K562 (cell line): Measurements from ENCODE around the gene LARP6. TPM values are rescaled to one million over a fixed set of nuclear protein-coding genes. Genes with fewer than 3 reads are reported as not detected.

Experiments
- ATAC-seq: fragments of 200-7000 bp; cut with Tn5 transposase; 3 replicates; pipeline ENCODE4 v1.9.1; 2020; ENCODE audit warnings: moderate library complexity
- BruUV-seq: library from RNA; stranded (reverse); fragments of 400-500 nt; replicated peaks from 2 replicates; lab custom pipeline; 2021; lab: Mats Ljungman, UMichigan
- CTCF ChIA-PET: fragments of 300-600 bp; formaldehyde crosslinking; extraction: SDS; loops from one replicate; lab custom pipeline; 2021; ENCODE audit warnings: low intra/inter-chr PET ratio; lab: Yijun Ruan, JAX
- POLR2A ChIA-PET: fragments of 300-600, 350-650 bp; sonication (Branson Sonifier 250); formaldehyde crosslinking; extraction: SDS; loops from one replicate; lab custom pipeline; 2021; ENCODE audit warnings: antibody characterized with exemption, inconsistent platforms; lab: Yijun Ruan, JAX
- DNase-seq, 4 experiments: peaks; one replicate each; pipeline versions ENCODE4 v3.0.0 to v3.0.0-alpha.2; 2011 to 2018; ENCODE audit warnings: low spot score in 3 of 4, mixed read lengths in 3 of 4; ENCODE audit errors: extremely low read depth in 1 of 4
- FAIRE-seq: peaks from 2 replicates; lab custom pipeline; 2011; peaks lifted over from hg19 to GRCh38; lab: Jason Lieb, UNC
- H2AFZ ChIP-seq: 2 replicates; pipeline ENCODE4 v1.6.0; 2011; ENCODE audit warnings: low read depth, low read length, control low read depth, inconsistent platforms
- H3K27ac ChIP-seq: fragments of 200-600 bp; 3 replicates; pipeline ENCODE4 v1.8.0; 2011; ENCODE audit warnings: low read depth, mild to moderate bottlenecking, control low read depth, inconsistent platforms, low read length, moderate library complexity, mixed read lengths; ENCODE audit errors: extremely low read depth
- H3K27me3 ChIP-seq, 2 experiments: fragments of 300-600 bp in 1 of 2; 2 replicates in 1 of 2; 3 replicates in 1 of 2; pipeline versions ENCODE4 v1.6.0 to v1.8.0; 2011; ENCODE audit warnings: inconsistent platforms in 2 of 2, low read length in 2 of 2, mild to moderate bottlenecking in 1 of 2, mixed read lengths in 1 of 2, moderate library complexity in 1 of 2; ENCODE audit not compliant: control insufficient read depth in 2 of 2, insufficient read depth in 2 of 2
- H3K36me3 ChIP-seq: fragments of 300-600 bp; 3 replicates; pipeline ENCODE4 v1.8.0; 2011; ENCODE audit warnings: mild to moderate bottlenecking, low read length, inconsistent platforms; ENCODE audit not compliant: control insufficient read depth, insufficient read depth
- H3K4me1 ChIP-seq, 2 experiments: fragments of 200-600 bp in 1 of 2; replicated peaks in 1 of 2; 2 replicates in 1 of 2; 3 replicates in 1 of 2; pipeline versions ENCODE4 v1.5.1 to v1.8.0; 2011; ENCODE audit warnings: inconsistent platforms in 2 of 2, low read length in 2 of 2, mild to moderate bottlenecking in 1 of 2, mixed read lengths in 1 of 2, moderate library complexity in 1 of 2; ENCODE audit not compliant: control insufficient read depth in 2 of 2, insufficient read depth in 2 of 2
- H3K4me2 ChIP-seq: 2 replicates; pipeline ENCODE4 v1.6.1; 2011; ENCODE audit warnings: low read length, control low read depth, inconsistent platforms, mixed read lengths; ENCODE audit not compliant: insufficient read depth
- H3K4me3 ChIP-seq: fragments of 200-600 bp; sonication (generic), shearing (Covaris generic); 2 replicates; pipeline ENCODE4 v1.5.1; 2016; ENCODE audit warnings: control low read depth, inconsistent platforms
- H3K79me2 ChIP-seq: fragments of 200-600 bp; 3 replicates; pipeline ENCODE4 v1.8.0; 2011; ENCODE audit warnings: low read length, inconsistent platforms; ENCODE audit not compliant: control insufficient read depth, insufficient read depth
- H3K9ac ChIP-seq, 2 experiments: 2 replicates each; pipeline versions ENCODE4 v1.6.0 to v1.6.1; 2011; ENCODE audit warnings: low read depth in 2 of 2, low read length in 2 of 2, control low read depth in 1 of 2, inconsistent platforms in 1 of 2, mild to moderate bottlenecking in 1 of 2, mixed read lengths in 1 of 2; ENCODE audit not compliant: insufficient read depth in 1 of 2
- H3K9me1 ChIP-seq: one replicate; pipeline ENCODE4 v1.6.0; 2011; ENCODE audit warnings: inconsistent platforms, mild to moderate bottlenecking, low read length, moderate library complexity; ENCODE audit not compliant: control insufficient read depth, insufficient read depth
- H3K9me3 ChIP-seq: replicated peaks from 2 replicates; pipeline ENCODE4 v1.5.1; 2011; ENCODE audit warnings: low read depth, low read length, inconsistent platforms; ENCODE audit not compliant: control insufficient read depth, insufficient read depth
- H4K20me1 ChIP-seq: replicated peaks from 2 replicates; pipeline ENCODE4 v1.6.1; 2011; ENCODE audit warnings: low read length, inconsistent platforms, mixed read lengths; ENCODE audit not compliant: control insufficient read depth, insufficient read depth
- ADNP ChIP-seq: fragments of 200-800 bp; sonication (Bioruptor generic); IDR thresholded peaks from 2 replicates; pipeline ENCODE4 v1.6.1; 2016; ENCODE audit warnings: missing genetic modification characterization, missing compliant biosample characterization
- ETV6 ChIP-seq, 3 experiments: fragments of 150-350 bp in 1 of 3; sonication (generic) in 1 of 3; formaldehyde crosslinking in 1 of 3; IDR thresholded peaks; 2 replicates each; pipeline versions ENCODE4 v1.6.1 to v1.8.0; 2014 to 2022; ENCODE audit warnings: borderline replicate concordance in 2 of 3, low read depth in 2 of 3, antibody characterized with exemption in 1 of 3, low read length in 1 of 3, mild to moderate bottlenecking in 1 of 3, missing genetic modification reagents in 1 of 3
- HMG20B ChIP-seq: fragments of 250-450 bp; sonication (Bioruptor Pico); IDR thresholded peaks from 2 replicates; pipeline ENCODE4 v1.5.0; 2021; ENCODE audit warnings: mild to moderate bottlenecking
- L3MBTL2 ChIP-seq: fragments of 450-650 bp; IDR thresholded peaks from 2 replicates; pipeline ENCODE4 v1.6.1; 2016; ENCODE audit warnings: mild to moderate bottlenecking, moderate library complexity
- NR2C2 ChIP-seq, 2 experiments: fragments of 200-800 bp in 1 of 2; sonication (Bioruptor generic) in 1 of 2; sonication (generic) in 1 of 2; formaldehyde crosslinking in 1 of 2; IDR thresholded peaks; 2 replicates each; pipeline versions ENCODE4 v1.6.1 to v1.8.0; 2016 to 2022; ENCODE audit warnings: mild to moderate bottlenecking in 1 of 2, missing compliant biosample characterization in 1 of 2, missing genetic modification characterization in 1 of 2, missing genetic modification reagents in 1 of 2
- NR2F6 ChIP-seq: fragments of 450-650 bp; formaldehyde crosslinking; IDR thresholded peaks from 2 replicates; pipeline ENCODE4 v1.4.0; 2020; ENCODE audit warnings: mild to moderate bottlenecking
- RCOR1 ChIP-seq, 2 experiments: IDR thresholded peaks; 2 replicates each; pipeline ENCODE4 v1.6.1; 2012; ENCODE audit warnings: low read depth in 2 of 2, low read length in 2 of 2, borderline replicate concordance in 1 of 2, improper control_type of control experiment in 1 of 2
- ZMIZ1 ChIP-seq, 2 experiments: fragments of 150-350 bp in 1 of 2; IDR thresholded peaks; 2 replicates each; pipeline ENCODE4 v1.6.1; 2012 to 2016; ENCODE audit warnings: low read depth in 2 of 2, low read length in 2 of 2, mild to moderate bottlenecking in 1 of 2, moderate library complexity in 1 of 2
- ZNF143 ChIP-seq: sonication (generic); formaldehyde crosslinking; IDR thresholded peaks from 2 replicates; pipeline ENCODE4 v1.9.0; 2022; ENCODE audit warnings: mild to moderate bottlenecking, missing genetic modification reagents
- WGBS: fragments of 100-300 bp; shearing (Covaris generic); methylation state at CpG from one replicate; pipeline ENCODE4 v1.1.6; 2016; ENCODE audit warnings: low coverage, mixed read lengths; ENCODE audit not compliant: insufficient coverage; ENCODE audit errors: missing lambda C conversion rate; 5-methylcytosine and 5-hydroxymethylcytosine counted together
- in situ Hi-C: fragments of 300-500 bp; cut with MboI; formaldehyde crosslinking; loops from 4 replicates; pipeline ENCODE4 v1.15.0; 2018; ENCODE audit warnings: inconsistent platforms, mixed read lengths
- intact Hi-C: fragments of 100-400 bp; cut with micrococcal nuclease; formaldehyde crosslinking; loops from 2 replicates; pipeline ENCODE4 v1.14.2; 2022
- polyA plus RNA-seq, 8 experiments: library from polyadenylated mRNA; depleted of rRNA in 4 of 8; stranded (reverse) in 5 of 8; unstranded in 3 of 8; fragments of >200 nt; fragmentation: Nextera tagmentation in 2 of 8; fragmentation: Illumina TruSeq in 1 of 8; extraction: Ambion mirVana in 2 of 8; extraction: Trizol in 1 of 8; gene quantifications; 2 replicates each; pipeline versions ENCODE4 v1.2.1 to v1.2.3, GENCODE V29; 2011 to 2014; ENCODE audit warnings: inconsistent platforms in 1 of 8, missing spikeins in 1 of 8
- total RNA-seq, 7 experiments: library from RNA; depleted of rRNA in 6 of 7; stranded (reverse); fragments of >200 nt in 6 of 7; fragmentation: Illumina TruSeq in 2 of 7; extraction: Trizol in 2 of 7; gene quantifications; 2 replicates each; pipeline versions ENCODE4 v1.2.1 to v1.2.3, GENCODE V29; 2011 to 2021; ENCODE audit warnings: low replicate concordance in 1 of 7
- TF ChIP-seq, protein P1 (sequence below), 2 experiments: fragments of 450-650 bp in 1 of 2; sonication (generic) in 1 of 2; formaldehyde crosslinking in 1 of 2; IDR thresholded peaks in 1 of 2; conservative IDR thresholded peaks in 1 of 2; 2 replicates each; pipeline versions ENCODE4 v1.6.1 to v1.8.1; 2016 to 2023; ENCODE audit warnings: mild to moderate bottlenecking in 2 of 2, moderate library complexity in 2 of 2, inconsistent platforms in 1 of 2, missing genetic modification reagents in 1 of 2

Gene LARP6
- total and polyA plus RNA-seq, 9 of the 15 experiments (the other 6 are each of a cell fraction or from before 2014, with no cell fraction given) = not detected

GRCh38 chr15:70870051-70870450 is 16.1 kb upstream of the LARP6 start:
- Histone ChIP-seq H3K9ac (no peak overlapping the region), H3K79me2 (no peaks in the 10 kb centered on the region), H2AFZ (no peak overlapping the region), H3K4me1 (no peaks in the 10 kb centered on the region), H3K27me3 (no peaks in the 10 kb centered on the region), H3K36me3 (no peaks in the 10 kb centered on the region), H3K4me3 (no peak overlapping the region), H3K9me1 (no peaks in the 10 kb centered on the region), H4K20me1 (no peaks in the 10 kb centered on the region), H3K9me3 (no peaks in the 10 kb centered on the region), H3K27ac (no peak overlapping the region), H3K4me2 (no peak overlapping the region)
- ChIA-PET CTCF (no interaction called here), POLR2A (no interaction called here)
- intact Hi-C loops = no loop called here
- no TSS peak for BruUV-seq
- in situ Hi-C loops = no loop called here
- ATAC-seq (no peak), DNase-seq (no peak), FAIRE-seq (no peak)
- TF ChIP-seq, protein P1, sequence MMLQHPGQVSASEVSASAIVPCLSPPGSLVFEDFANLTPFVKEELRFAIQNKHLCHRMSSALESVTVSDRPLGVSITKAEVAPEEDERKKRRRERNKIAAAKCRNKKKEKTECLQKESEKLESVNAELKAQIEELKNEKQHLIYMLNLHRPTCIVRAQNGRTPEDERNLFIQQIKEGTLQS (IDR thresholded peaks at IDR 0.05) = 0 out of 2 replicates have a peak, but pooled peaks have one; percentile 16
- TF ChIP-seq, protein P1 (CRISPR knock-in tag; conservative IDR thresholded peaks at IDR 0.05) = no peak
- no peak for TF ChIP-seq ZNF143 (CRISPR knock-in tag)

DNA sequence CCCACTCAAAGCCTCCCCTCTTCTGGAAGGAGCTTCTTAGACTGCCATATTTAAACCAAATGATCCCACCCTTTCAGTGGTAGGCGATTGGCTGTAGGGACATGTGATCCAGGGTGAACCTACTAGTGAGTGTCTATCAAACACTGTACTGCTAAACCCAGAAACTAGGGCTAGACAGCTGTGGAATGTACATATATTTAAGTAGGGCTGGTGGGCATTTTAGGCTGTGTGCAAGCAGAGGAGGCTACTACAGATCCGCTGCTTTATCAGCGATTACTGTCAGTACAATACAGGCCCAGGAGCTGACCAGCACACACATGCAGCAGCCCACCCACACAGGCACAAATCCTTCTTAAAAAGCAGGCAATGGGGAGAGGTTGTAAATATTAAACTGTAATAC is 15.4 kb upstream of the LARP6 start:
- Histone ChIP-seq H4K20me1 (no peaks in the 10 kb centered on the region), H3K79me2 (no peaks in the 10 kb centered on the region), H3K4me2 (no peak overlapping the region), H2AFZ (no peak overlapping the region), H3K27ac (no peak overlapping the region), H3K4me3 (no peak overlapping the region), H3K4me1 (no peaks in the 10 kb centered on the region), H3K9ac (no peak overlapping the region), H3K27me3 (no peaks in the 10 kb centered on the region), H3K36me3 (no peaks in the 10 kb centered on the region), H3K9me1 (no peaks in the 10 kb centered on the region), H3K9me3 (no peaks in the 10 kb centered on the region)
- CTCF ChIA-PET = no interaction called here
- FAIRE-seq = no peak
- POLR2A ChIA-PET = no interaction called here
- no TSS peak for BruUV-seq
- in situ Hi-C loops (no loop called here), intact Hi-C loops (no loop called here)
- no peak for ATAC-seq
- WGBS = 0% methylated on average over 3 of the region's 3 CpGs
- no peak for DNase-seq
- TF ChIP-seq ZMIZ1 (IDR thresholded peaks at IDR 0.05; ENCODE audit: low read depth in 2 of 2, low read length in 2 of 2) = no peak
- no peak for TF ChIP-seq L3MBTL2
- no peak for TF ChIP-seq NR2C2 (CRISPR knock-in tag; IDR thresholded peaks at IDR 0.05)
- no peak for TF ChIP-seq NR2C2 (tag; IDR thresholded peaks at IDR 0.05)
- no peak for TF ChIP-seq HMG20B (CRISPR knock-in tag)
- no peak for TF ChIP-seq NR2F6
- no peak for TF ChIP-seq RCOR1 (IDR thresholded peaks at IDR 0.05; ENCODE audit: borderline replicate concordance in 1 of 2, low read depth in 2 of 2, low read length in 2 of 2)
- no peak for TF ChIP-seq ETV6 (IDR thresholded peaks at IDR 0.05; ENCODE audit: borderline replicate concordance in 1 of 2, low read depth in 2 of 2, low read length in 1 of 2)
- no peak for TF ChIP-seq ETV6 (CRISPR knock-in tag; IDR thresholded peaks at IDR 0.05; ENCODE audit: borderline replicate concordance)
- no peak for TF ChIP-seq ADNP
